ENCODE data around the gene ZCCHC17. TPM values are rescaled to one million over a fixed set of nuclear protein-coding genes. Genes with fewer than 3 reads are reported as not detected.
"Not testable (repeated sequence)": the region's sequence is repeated elsewhere in the genome, so short reads cannot be mapped to it uniquely, and the experiment has no call there.

Gene ZCCHC17, protein sequence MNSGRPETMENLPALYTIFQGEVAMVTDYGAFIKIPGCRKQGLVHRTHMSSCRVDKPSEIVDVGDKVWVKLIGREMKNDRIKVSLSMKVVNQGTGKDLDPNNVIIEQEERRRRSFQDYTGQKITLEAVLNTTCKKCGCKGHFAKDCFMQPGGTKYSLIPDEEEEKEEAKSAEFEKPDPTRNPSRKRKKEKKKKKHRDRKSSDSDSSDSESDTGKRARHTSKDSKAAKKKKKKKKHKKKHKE
- 37.0 TPM for polyA plus RNA-seq (2012; ENCODE audit: missing spikeins)

DNA sequence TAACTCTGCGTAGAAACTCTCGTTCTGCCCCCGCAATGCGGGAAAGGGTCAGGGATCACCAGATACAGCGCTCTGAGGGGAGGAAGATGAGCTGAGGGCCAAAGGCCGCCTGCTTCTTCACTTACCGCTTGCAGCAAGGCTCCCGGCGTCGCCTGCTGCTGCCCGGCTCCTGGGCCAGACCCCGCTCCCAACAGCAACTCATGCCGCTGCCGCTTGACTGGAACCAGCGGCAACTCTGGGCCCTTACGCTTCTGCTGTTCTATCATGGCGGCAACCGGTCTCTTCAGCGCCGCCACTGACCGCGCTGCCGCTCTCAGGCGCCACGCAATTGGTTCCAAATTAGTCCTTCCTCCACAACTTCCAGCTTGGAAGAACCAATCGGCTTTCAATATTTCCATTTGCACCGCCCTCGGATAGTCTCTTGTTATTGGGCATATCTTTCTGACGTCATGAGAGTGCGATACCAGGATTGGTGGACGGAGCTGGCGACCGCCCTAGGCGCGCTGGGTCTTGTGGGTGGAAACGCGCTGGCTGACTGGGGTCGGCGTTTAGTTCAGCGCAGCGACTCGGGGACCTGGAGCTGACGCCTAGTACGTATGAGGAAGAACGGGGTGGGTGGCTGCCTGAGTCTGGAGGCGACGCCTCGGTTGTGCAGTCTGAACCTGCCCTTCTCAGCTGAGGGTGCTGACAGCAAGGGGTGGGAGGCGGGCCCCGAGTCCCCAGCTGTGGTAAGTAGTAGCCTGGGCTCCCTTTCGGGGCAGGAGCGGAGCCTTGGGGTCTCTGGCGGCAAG, at the start of gene ZCCHC17, which contains the start of gene SNRNP40:
Gene ZCCHC17 (plus strand): TSS at position 547 of the 791 bp plus-strand sequence. CDS start 13,067 bp downstream, outside the sequence.
Gene SNRNP40 (minus strand): TSS at position 303 of the 791 bp plus-strand sequence. CDS start 37 bp downstream, at position 266.
- DNase-seq (ENCODE audit: insufficient read length): peak; percentile 92
- peak; percentile 95 for FAIRE-seq
- TF ChIP-seq TAF1 (IDR thresholded peaks at IDR 0.05; ENCODE audit: borderline replicate concordance, low read depth, low read length): peak; percentile 81
- peak; percentile 97 for TF ChIP-seq POLR2AphosphoS5 (IDR thresholded peaks at IDR 0.05; ENCODE audit: low read depth, low read length)
- peak; percentile 97 for TF ChIP-seq POLR2A (IDR thresholded peaks at IDR 0.05; ENCODE audit: low read depth, low read length)

DNA sequence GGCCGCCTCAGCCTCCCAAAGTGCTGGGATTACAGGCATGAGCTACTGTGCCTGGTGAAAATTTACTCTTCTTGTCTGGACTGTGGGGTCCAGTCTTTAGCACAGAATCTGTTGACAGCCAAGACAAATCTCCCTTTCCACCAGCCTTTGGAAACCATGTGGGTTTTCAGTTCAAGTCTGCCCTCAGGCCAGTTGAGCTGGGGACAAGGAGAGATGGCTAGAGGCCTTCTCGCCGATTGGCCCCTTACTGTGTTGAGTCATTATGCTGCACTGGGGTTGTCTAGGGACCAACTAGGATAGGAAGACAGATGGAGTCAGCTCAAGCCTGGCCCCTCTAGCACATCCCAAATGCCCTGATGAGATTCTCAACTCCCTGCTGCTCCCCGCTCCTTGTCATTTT, 48.6 kb upstream of the ZCCHC17 start:
- FAIRE-seq (no peak), DNase-seq (ENCODE audit: insufficient read length) (no peak)
- TF ChIP-seq POLR2A (IDR thresholded peaks at IDR 0.05; ENCODE audit: low read depth, low read length): no peak
- no peak for TF ChIP-seq TAF1 (IDR thresholded peaks at IDR 0.05; ENCODE audit: borderline replicate concordance, low read depth, low read length)
- TF ChIP-seq POLR2AphosphoS5 (IDR thresholded peaks at IDR 0.05; ENCODE audit: low read depth, low read length): no peak

DNA sequence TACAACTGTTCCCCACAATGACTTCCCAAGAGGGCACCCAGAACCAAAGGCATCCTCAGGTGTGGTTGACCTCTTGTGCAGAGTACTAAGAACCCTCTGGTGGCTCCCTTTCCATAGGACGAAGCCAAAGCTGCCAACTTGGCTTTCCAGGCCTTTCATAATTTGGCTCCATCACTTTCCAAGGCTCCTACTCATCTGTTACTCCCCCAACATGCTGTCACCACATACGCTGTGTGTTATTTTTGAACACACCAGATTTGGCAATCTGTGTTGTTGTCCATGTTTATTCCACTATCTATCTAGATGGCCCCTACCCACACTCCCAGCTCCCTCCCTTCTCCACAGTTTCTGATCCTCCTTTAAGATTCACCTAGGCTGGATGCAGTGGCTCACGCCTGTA, 47.0 kb upstream of the ZCCHC17 start:
- TF ChIP-seq POLR2A (IDR thresholded peaks at IDR 0.05; ENCODE audit: low read depth, low read length): no peak
- no peak for TF ChIP-seq POLR2AphosphoS5 (IDR thresholded peaks at IDR 0.05; ENCODE audit: low read depth, low read length)
- FAIRE-seq: no peak
- no peak for DNase-seq (ENCODE audit: insufficient read length)

DNA sequence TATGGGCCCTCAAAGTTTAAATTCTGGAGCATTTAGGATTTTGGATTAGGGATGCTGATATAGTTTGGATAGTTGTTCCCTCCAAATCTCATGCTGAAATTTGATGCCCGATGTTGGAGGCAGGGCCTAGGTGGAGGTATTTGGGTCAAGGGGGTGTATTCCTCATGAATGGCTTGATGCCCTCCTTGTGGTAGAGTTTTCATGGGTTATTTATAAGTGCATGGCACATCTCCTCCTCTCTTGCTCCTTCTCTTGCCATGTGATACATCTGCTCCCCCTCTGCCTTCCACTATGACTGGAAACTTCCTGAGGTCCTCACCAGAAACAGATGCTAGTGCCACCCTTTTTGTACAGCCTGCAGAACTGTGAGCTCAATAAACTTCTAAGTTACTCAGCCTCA, 39.6 kb upstream of the ZCCHC17 start:
- FAIRE-seq (no peak), DNase-seq (ENCODE audit: insufficient read length) (no peak)
- no peak for TF ChIP-seq TAF1 (IDR thresholded peaks at IDR 0.05; ENCODE audit: borderline replicate concordance, low read depth, low read length)
- TF ChIP-seq POLR2A (IDR thresholded peaks at IDR 0.05; ENCODE audit: low read depth, low read length): no peak
- TF ChIP-seq POLR2AphosphoS5 (IDR thresholded peaks at IDR 0.05; ENCODE audit: low read depth, low read length): no peak

DNA sequence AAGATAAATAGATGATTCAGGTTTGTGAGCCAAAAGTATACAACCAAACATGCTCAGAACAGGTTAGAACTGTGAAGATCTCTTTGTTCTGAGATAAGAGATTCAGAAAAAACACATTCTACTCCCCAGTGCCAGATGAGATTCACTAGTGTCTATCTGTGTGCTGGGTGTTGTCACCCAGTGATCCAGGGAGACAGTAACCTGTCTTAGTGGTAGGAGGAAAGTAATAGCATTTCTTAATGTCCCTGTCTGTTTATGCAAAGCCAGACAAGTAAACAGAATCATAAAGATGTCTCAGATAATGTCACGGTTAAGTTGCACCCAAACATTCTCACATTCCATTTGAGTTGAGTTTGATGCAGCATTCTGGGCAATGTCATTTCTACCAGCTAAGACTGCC, 38.3 kb upstream of the ZCCHC17 start:
- FAIRE-seq: no peak
- TF ChIP-seq POLR2AphosphoS5 (IDR thresholded peaks at IDR 0.05; ENCODE audit: low read depth, low read length) (no peak), TAF1 (IDR thresholded peaks at IDR 0.05; ENCODE audit: borderline replicate concordance, low read depth, low read length) (no peak), POLR2A (IDR thresholded peaks at IDR 0.05; ENCODE audit: low read depth, low read length) (no peak)
- DNase-seq (ENCODE audit: insufficient read length): no peak

DNA sequence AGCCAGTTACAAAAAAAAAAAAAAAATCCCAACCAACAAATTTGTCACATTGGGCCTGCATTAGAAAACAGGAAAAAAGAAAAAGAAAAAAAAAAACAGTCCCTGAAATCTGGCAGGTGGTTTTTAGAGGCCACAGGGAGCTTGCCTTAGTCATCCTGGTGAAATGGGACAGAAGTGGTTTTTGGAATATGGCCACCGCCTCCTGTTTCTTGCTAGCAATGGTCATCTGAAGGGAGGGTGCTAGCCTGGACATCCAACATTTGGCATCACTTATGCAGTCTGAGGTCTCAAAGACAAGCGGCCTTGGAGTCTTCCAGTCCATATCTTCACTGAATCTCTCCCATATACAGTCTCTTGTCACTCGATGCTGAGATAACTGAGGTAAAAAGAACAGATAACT, 37.1 kb upstream of the ZCCHC17 start:
- no peak for TF ChIP-seq POLR2AphosphoS5 (IDR thresholded peaks at IDR 0.05; ENCODE audit: low read depth, low read length)
- TF ChIP-seq TAF1 (IDR thresholded peaks at IDR 0.05; ENCODE audit: borderline replicate concordance, low read depth, low read length): no peak
- TF ChIP-seq POLR2A (IDR thresholded peaks at IDR 0.05; ENCODE audit: low read depth, low read length): no peak
- DNase-seq (ENCODE audit: insufficient read length) (no peak), FAIRE-seq (no peak)

DNA sequence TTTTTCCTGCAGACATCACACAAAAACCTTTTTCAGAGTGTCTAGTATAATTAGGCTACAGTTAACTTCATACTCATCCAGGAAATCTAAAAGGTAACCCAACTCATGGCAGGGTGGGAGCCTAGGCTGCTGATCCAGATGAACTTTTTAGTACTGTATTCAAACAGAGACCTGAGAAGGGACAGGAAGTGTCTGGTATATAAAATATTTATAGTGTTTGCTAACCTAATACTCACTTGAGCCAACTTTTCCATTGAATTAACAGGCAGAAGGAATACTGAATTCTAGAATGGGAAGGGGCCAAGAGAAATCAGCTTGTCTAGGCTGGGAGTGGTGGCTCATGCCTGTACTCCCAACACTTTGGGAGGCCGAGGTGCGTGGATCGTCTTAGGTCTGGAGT, 34.9 kb upstream of the ZCCHC17 start:
- no peak for TF ChIP-seq POLR2A (IDR thresholded peaks at IDR 0.05; ENCODE audit: low read depth, low read length)
- TF ChIP-seq POLR2AphosphoS5 (IDR thresholded peaks at IDR 0.05; ENCODE audit: low read depth, low read length): no peak
- no peak for TF ChIP-seq TAF1 (IDR thresholded peaks at IDR 0.05; ENCODE audit: borderline replicate concordance, low read depth, low read length)
- FAIRE-seq (no peak), DNase-seq (ENCODE audit: insufficient read length) (no peak)

DNA sequence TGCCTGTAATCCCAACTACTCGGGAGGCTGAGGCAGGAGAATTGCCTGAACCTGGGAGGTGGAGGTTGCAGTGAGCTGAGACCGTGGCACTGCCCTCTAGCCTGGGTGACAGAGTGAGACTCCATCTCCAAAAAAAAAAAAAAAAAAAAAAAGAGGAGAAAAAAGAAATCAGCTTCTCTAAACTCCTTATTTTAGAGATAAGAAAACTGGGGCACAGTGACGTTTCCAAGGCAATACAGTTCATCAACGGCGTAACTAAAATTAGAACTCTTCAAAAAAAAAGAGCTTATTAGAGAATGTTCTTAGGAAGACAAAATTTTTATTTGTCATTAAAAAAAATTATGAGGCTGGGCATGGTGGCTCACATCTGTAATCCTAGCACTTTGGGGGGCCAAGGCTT, 34.4 kb upstream of the ZCCHC17 start:
- not testable (repeated sequence) for FAIRE-seq; DNase-seq (ENCODE audit: insufficient read length)

DNA sequence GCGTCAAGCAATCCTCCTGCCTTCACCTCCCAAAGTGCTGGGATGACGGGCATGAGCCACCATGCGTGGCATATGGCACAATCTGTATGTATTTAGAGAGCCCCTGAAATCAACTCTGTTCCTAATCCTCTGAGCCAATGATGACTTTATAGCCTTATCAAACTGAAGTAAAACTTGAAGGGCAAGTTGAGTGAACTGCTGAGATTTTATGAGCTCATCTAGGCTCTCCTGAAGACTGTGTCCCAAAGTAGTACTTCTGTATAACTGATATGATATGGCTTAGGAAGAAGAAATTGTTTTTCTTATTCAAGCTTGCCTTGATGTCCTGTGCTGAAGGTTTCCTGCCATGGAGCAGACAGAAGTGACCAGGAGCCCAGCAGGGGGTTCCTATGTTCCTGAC, 33.4 kb upstream of the ZCCHC17 start:
- DNase-seq (ENCODE audit: insufficient read length): no peak
- TF ChIP-seq TAF1 (IDR thresholded peaks at IDR 0.05; ENCODE audit: borderline replicate concordance, low read depth, low read length) (no peak), POLR2AphosphoS5 (IDR thresholded peaks at IDR 0.05; ENCODE audit: low read depth, low read length) (no peak), POLR2A (IDR thresholded peaks at IDR 0.05; ENCODE audit: low read depth, low read length) (no peak)
- no peak for FAIRE-seq

DNA sequence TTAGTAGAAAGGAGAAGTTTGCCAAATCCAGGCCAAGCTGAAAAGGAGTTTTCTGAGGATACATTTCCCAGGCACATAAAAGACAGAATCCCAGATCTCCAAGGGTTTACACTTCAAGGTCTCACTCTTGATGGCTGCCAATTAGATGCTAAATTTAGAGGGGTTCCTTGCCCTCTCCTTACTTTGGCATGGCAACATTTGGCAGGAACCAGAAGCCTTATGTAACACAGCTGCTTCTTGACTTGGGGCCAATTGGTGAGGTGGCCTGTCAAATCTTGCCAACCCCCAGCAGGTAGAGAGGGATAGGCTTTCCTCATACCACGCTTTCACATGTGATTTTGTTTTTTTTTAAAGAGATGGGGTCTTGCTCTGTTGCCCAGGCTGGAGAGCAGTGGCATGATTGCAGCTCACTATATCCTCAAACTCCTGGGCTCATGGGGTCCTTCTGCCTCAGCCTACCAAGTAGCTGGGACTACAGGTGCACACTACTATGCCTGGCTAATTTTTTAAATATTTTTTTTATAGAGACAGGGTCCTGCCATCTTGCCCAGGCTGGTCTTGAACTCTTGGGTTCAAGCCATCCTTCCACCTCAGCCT, 31.9 kb upstream of the ZCCHC17 start:
- DNase-seq (ENCODE audit: insufficient read length) (no peak), FAIRE-seq (no peak)
- no peak for TF ChIP-seq TAF1 (IDR thresholded peaks at IDR 0.05; ENCODE audit: borderline replicate concordance, low read depth, low read length)
- no peak for TF ChIP-seq POLR2AphosphoS5 (IDR thresholded peaks at IDR 0.05; ENCODE audit: low read depth, low read length)
- no peak for TF ChIP-seq POLR2A (IDR thresholded peaks at IDR 0.05; ENCODE audit: low read depth, low read length)

DNA sequence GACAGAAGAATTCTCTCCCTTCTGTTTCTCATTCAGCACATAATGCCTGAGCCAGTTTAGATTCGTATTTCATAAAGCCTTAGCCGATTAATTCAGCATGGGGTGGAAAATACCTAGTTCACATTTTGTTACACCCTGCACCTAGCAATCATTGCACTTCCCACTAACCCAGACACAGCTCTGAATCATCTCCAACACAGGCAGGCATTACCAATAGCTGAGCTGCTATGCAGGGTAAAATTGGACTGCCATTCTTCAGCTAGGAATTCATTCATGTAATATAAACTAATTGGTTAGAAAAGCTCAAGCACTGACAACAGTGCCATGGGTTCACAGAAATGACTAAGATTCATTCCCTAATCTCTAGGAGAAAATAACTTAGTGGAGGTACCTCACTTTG, 30.3 kb upstream of the ZCCHC17 start:
- FAIRE-seq (no peak), DNase-seq (ENCODE audit: insufficient read length) (no peak)
- TF ChIP-seq POLR2AphosphoS5 (IDR thresholded peaks at IDR 0.05; ENCODE audit: low read depth, low read length) (no peak), TAF1 (IDR thresholded peaks at IDR 0.05; ENCODE audit: borderline replicate concordance, low read depth, low read length) (no peak), POLR2A (IDR thresholded peaks at IDR 0.05; ENCODE audit: low read depth, low read length) (no peak)

DNA sequence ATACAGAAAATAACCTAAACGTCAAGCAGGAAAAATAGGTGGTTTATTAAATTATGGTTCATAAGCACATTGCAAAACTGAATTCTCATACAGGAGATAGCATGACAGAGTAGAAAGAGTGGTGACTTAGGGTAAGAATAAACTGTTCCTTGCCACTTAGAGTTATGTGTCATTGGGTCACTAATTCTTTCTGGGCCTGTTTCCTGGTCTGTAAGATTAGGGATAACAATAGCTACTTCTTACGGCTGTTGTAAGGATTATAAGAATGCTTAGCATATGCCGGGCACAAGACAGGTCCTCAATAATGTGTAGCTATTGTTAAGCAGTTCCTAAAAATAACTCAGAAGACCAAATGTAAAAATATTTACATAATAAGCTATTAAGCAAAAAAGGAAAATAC, 24.5 kb upstream of the ZCCHC17 start:
- DNase-seq (ENCODE audit: insufficient read length): no peak
- no peak for TF ChIP-seq POLR2AphosphoS5 (IDR thresholded peaks at IDR 0.05; ENCODE audit: low read depth, low read length)
- no peak for TF ChIP-seq POLR2A (IDR thresholded peaks at IDR 0.05; ENCODE audit: low read depth, low read length)
- no peak for TF ChIP-seq TAF1 (IDR thresholded peaks at IDR 0.05; ENCODE audit: borderline replicate concordance, low read depth, low read length)
- FAIRE-seq: no peak
